ENCODE data around the gene RHD.
"Not testable (repeated sequence)": the region's sequence is repeated elsewhere in the genome, so short reads cannot be mapped to it uniquely, and the experiment has no call there.

GRCh38 chr1:25336922-25337354, 64.6 kb downstream of the RHD start:
- TF ChIP-seq, protein P1, sequence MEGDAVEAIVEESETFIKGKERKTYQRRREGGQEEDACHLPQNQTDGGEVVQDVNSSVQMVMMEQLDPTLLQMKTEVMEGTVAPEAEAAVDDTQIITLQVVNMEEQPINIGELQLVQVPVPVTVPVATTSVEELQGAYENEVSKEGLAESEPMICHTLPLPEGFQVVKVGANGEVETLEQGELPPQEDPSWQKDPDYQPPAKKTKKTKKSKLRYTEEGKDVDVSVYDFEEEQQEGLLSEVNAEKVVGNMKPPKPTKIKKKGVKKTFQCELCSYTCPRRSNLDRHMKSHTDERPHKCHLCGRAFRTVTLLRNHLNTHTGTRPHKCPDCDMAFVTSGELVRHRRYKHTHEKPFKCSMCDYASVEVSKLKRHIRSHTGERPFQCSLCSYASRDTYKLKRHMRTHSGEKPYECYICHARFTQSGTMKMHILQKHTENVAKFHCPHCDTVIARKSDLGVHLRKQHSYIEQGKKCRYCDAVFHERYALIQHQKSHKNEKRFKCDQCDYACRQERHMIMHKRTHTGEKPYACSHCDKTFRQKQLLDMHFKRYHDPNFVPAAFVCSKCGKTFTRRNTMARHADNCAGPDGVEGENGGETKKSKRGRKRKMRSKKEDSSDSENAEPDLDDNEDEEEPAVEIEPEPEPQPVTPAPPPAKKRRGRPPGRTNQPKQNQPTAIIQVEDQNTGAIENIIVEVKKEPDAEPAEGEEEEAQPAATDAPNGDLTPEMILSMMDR (IDR thresholded peaks at IDR 0.05 in 8 of 11, conservative IDR thresholded peaks at IDR 0.05 in 3 of 11): not testable (repeated sequence)
- not testable (repeated sequence) for TF ChIP-seq POLR2A (IDR thresholded peaks at IDR 0.05)
- peak in 2 of 3 donors; percentile 35 to 51 for TF ChIP-seq POLR2AphosphoS5 (IDR thresholded peaks at IDR 0.05)

Measured in spleen (tissue), 7 donors.